Measurements from ENCODE around the gene CCDC93. TPM values are rescaled to one million over a fixed set of nuclear protein-coding genes. Genes with fewer than 3 reads are reported as not detected.

The CCDC93 gene
- polyA plus RNA-seq, 1 donor from 2014 or later: 98.4 TPM

DNA sequence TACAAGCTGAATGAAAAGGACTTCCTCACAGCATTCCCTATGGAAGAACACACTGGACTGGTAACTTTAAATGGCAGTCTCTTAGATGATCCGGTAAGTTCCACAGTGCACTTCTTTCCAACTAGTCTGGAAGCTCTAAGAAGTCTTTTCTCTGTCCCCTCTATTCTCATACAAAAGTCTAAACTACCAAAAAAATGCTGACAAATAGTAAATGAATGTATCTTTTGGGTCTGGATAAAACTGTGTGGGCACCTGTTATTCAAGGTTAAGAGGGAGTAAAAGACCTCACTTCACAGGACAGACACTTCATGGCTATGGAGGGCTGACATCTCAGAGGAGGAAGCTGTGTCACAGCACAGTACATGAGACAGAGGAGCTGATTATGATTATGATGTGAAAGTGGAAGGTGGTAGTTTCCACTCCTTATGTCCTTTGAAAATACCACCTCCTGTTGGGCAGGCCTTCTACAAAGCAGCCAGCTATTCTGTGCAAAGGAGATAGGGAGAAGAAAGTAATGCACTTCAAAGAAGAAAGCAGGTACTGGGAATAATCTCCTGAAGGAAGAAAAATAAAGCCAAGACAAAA, 23.9 kb downstream of the CCDC93 start (continued):
- TF ChIP-seq CTCF (IDR thresholded peaks at IDR 0.05; ENCODE audit: poor library complexity, severe bottlenecking) (no peak), EP300 (conservative IDR thresholded peaks at IDR 0.05; ENCODE audit: poor library complexity, severe bottlenecking) (no peak)

- no peak for TF ChIP-seq TAF1 (IDR thresholded peaks at IDR 0.05; ENCODE audit: low read depth)
- TF ChIP-seq MXI1 (conservative IDR thresholded peaks at IDR 0.05; ENCODE audit: poor library complexity, severe bottlenecking): no peak
- no peak for TF ChIP-seq POLR2AphosphoS5 (IDR thresholded peaks at IDR 0.05)
- no peak for TF ChIP-seq EP300 (conservative IDR thresholded peaks at IDR 0.05; ENCODE audit: poor library complexity, severe bottlenecking)
- TF ChIP-seq RAD21 (conservative IDR thresholded peaks at IDR 0.05): no peak
- no peak for TF ChIP-seq EZH2 (IDR thresholded peaks at IDR 0.05; ENCODE audit: borderline replicate concordance, insufficient read depth, low read length, poor library complexity, severe bottlenecking)
- TF ChIP-seq CTCF (IDR thresholded peaks at IDR 0.05; ENCODE audit: poor library complexity, severe bottlenecking): no peak
- TF ChIP-seq REST (IDR thresholded peaks at IDR 0.05; ENCODE audit: borderline replicate concordance): no peak
- TF ChIP-seq SMC3 (conservative IDR thresholded peaks at IDR 0.05; ENCODE audit: poor library complexity): no peak
- no peaks in the 10 kb centered on the region for H3K9me2 ChIP-seq (ENCODE audit: insufficient read depth, low read length)
- no peaks in the 10 kb centered on the region for H3K27me3 ChIP-seq (ENCODE audit: insufficient read depth, low read depth, low read length)
- H3K4me3 ChIP-seq (ENCODE audit: low read length): no peak overlapping the region
- H3F3A ChIP-seq (ENCODE audit: insufficient read depth, low read length, poor library complexity, severe bottlenecking): no peaks in the 10 kb centered on the region
- H4K20me1 ChIP-seq (ENCODE audit: insufficient read depth): no peaks in the 10 kb centered on the region
- no peak overlapping the region for H3K4me2 ChIP-seq (ENCODE audit: low read length)
- H3K9me3 ChIP-seq (ENCODE audit: low read length): no peaks in the 10 kb centered on the region
- no peaks in the 10 kb centered on the region for H3K79me2 ChIP-seq (replicated peaks; ENCODE audit: insufficient read depth, low read length)
- H3K9ac ChIP-seq (ENCODE audit: low read length): no peak overlapping the region
- H2AFZ ChIP-seq (ENCODE audit: low read depth, low read length): no peak overlapping the region
- H3K27ac ChIP-seq (ENCODE audit: low read length): no peak overlapping the region
- no peaks in the 10 kb centered on the region for H3K36me3 ChIP-seq (ENCODE audit: insufficient read depth, low read length)
Observed at GRCh38 chr2:117987121-117987520, 26.7 kb downstream of the CCDC93 start.

Measured in neural cell (in vitro differentiated cells).